SH-SY5Y (cell line): ENCODE measurements around the gene CCDC88B.

Source experiments
- GATA2 ChIP-seq: IDR thresholded peaks from 2 replicates; pipeline ENCODE4 v1.6.1; 2011; ENCODE audit warnings: mild to moderate bottlenecking, low read depth, low read length
- GATA3 ChIP-seq: IDR thresholded peaks from 2 replicates; pipeline ENCODE4 v1.6.1; 2011; ENCODE audit warnings: low read depth, mild to moderate bottlenecking, low read length, moderate library complexity

GRCh38 chr11:64331569-64332371, 8.2 kb upstream of the CCDC88B start:
- no peak for TF ChIP-seq GATA2
- TF ChIP-seq GATA3: no peak
